DMS 273 (cell line): ENCODE results near the gene DYNC1I2.

Experiments used
- DNase-seq: peaks from one replicate; lab custom pipeline; 2025; ENCODE audit not compliant: unreplicated experiment; lab: John Stamatoyannopoulos, UW

The DYNC1I2 gene

GRCh38 chr2:171687287-171688128, at the start of gene DYNC1I2:
Gene DYNC1I2, plus strand, starts transcription at chr2:171687469. Its CDS starts 2,687 bp downstream, at chr2:171690156.
- peak; percentile 97 for DNase-seq

GRCh38 chr2:171651667-171652415, 35.4 kb upstream of the DYNC1I2 start:
- DNase-seq: no peak

DNA sequence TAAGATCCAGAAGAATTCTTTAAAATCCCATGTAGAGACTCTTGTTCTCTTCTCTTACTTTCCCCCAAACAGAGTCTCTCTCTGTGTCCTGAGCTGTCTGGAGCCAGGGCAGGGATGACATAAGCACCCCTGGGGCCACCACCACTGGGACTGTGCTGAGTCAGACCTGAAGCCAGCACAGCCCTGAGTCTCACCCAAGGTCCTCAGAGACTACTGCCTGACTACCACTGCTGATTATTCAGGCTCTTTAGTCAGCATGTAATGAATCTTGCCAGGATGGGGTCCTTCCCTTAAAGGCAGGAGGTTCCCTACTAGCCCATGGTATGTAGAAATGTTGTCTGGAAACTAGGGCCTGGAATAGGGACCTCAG, 34.9 kb upstream of the DYNC1I2 start:
- no peak for DNase-seq

- DNase-seq: no peak
These were observed 31.7 kb upstream of the DYNC1I2 start for GRCh38 chr2:171655586-171655985.

- no peak for DNase-seq
These were observed 20.2 kb upstream of the DYNC1I2 start for GRCh38 chr2:171667041-171667440.

DNA sequence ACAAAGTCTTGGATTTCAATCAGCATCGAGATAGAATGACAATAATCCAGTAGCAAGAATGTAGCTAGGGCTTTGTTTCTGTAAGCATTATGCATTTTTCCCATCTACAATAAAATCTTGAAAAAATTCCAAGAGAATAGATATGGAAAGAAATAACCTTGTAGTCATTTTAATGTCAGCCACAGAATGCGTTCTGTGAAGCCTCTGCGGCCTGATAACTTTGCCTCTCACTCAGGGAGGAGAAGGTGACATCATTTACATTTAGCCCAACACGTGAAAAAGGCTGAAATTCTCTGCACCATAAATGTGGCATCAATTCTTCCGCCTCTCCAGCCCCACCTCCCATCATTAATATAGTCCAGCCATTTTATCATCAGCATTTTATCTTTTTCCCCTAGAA, 19.1 kb upstream of the DYNC1I2 start:
- no peak for DNase-seq

GRCh38 chr2:171669121-171669520, 18.1 kb upstream of the DYNC1I2 start:
- no peak for DNase-seq

DNA sequence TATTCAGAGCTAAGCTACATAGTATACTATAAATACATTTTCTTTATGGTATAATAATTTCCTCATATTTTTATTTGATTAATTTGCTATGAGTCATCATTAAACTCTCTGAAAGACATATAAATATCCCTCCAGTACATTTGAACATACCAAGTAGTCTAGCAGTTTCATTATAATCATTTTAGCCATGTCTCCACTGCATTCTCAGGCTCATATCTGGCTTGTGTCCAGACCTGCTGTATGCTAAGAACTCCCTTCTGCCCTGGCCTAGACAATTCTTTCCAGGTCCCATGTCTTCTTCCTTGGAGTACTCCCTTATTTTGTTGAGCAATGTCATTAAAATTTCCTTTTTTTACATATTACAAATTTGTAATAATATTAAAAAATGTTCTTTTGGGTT, 16.6 kb upstream of the DYNC1I2 start:
- peak; percentile 6 for DNase-seq

DNA sequence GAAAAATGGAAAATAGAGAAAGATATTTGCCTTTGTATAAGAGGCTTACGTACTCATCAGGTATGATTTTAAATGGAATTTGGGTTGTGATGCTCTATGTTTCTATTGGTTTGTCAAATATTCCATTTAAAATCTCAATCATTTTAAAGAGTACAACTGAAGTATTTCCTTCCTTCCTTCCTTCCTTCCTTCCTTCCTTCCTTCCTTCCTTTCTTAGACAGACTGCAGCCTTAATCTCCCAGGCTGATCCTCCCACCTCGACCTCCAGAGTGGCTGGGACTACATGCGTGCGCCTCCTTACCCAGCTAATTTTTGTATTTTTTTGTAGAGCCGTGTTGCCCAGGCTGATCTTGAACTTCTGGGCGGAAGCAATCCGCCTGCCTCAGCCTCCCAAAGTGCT, 15.4 kb upstream of the DYNC1I2 start:
- DNase-seq: no peak

- DNase-seq: no peak
These were observed 13.4 kb upstream of the DYNC1I2 start for GRCh38 chr2:171673905-171674304.

DNA sequence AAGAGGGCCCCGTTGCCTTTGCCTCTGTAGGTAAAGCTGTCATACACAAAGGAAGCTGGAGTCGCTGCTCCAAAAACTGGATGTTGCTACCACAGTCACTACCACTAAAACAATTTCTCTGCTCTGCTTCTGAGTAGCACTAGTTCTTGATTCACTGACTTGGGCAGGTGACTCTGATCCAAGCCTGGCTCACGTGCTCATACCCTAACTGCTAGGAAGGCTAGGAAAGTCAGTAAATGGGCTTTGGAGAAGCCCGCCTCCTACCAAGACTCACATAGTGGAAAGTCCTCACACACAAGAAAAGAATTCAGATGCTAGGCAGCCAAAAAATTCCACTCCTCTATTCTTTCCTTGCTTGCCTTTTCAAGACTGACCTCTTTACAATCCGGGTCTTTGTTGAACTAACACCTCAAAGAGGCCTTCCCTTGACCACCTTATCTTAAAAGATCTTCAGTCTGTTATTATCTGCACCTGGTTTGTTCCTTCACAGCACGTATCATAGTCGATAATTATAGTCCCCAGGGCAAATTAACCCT, 11.4 kb upstream of the DYNC1I2 start:
- no peak for DNase-seq

DNA sequence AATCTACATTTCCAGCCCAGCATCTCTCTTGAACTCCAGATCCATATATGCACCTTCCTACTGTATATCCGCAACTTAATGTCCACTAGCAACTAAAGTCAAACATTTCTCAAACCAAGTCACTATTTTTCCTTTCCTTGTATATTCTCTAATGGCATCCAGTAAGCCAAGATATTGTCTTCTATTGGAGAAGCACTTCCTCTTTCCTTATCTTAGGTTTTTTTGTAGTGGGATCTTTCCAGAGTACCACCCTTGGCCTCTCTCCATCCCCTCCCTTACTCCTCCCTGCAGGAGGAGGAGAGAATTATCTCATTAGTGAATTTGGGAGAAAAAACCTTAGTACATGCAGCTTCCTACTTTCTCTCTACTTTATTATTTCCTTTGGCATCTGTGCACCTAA, 8.7 kb upstream of the DYNC1I2 start:
- DNase-seq: no peak

GRCh38 chr2:171688129-171688465, 828 bp downstream of the DYNC1I2 start:
- DNase-seq: peak; percentile 57

DNA sequence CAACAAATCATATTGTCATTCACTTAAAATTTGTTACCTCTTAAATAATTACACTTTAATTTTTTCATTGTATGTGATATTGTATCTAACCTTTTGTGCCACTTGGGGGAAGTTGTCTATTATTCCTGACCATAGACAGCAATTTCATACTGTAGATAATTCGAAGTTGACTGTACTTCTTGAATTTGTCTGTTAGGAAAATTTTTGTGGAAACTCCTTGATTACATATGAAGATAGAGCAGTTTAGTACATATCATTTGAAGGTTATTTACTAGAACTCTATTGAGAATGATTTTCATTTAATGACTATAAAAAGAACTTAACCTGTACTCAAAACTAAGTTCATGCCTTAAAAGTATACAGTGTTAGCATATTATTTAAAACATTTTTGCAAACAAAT, 5.1 kb downstream of the DYNC1I2 start:
- DNase-seq: no peak

DNA sequence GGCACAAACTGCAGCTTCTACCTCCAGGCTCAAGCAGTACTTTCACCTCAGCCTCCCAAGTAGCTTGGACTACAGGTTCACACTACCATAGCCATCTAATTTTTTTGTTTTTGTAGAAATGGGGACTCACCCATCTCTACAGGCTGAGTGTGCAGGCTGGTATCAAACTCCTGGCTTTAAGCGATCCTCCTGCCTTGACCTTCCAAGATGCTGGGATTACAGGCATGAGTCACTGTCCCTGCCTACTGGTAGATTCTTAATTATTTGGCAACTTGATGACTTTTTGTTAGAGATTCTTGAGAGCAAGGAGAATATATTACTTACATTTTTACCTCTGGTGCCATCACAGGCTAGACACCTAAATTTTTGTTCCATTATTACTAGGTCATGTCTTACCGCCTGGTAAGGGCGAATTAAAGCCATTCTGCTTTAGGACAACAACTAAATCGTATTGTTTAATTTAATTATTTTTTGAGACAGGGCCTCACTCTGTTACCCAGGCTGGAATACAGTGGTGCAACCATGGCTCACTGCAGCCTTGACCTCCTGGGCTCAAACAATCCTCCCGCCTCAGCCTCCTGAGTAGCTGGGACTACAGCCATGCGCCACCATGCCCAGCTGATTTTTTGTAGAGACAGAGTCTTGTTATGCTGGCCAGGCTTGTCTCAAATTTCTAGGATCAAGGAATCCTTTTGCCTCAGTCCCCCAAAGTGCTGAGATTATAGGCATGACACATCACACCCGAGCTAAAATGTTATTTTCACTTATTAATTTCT, 15.7 kb downstream of the DYNC1I2 start:
- no peak for DNase-seq

GRCh38 chr2:171703574-171704347, 16.5 kb downstream of the DYNC1I2 start:
- DNase-seq: peak; percentile 74

- DNase-seq: peak; percentile 57
These were observed 19.0 kb downstream of the DYNC1I2 start for GRCh38 chr2:171706152-171706803.

DNA sequence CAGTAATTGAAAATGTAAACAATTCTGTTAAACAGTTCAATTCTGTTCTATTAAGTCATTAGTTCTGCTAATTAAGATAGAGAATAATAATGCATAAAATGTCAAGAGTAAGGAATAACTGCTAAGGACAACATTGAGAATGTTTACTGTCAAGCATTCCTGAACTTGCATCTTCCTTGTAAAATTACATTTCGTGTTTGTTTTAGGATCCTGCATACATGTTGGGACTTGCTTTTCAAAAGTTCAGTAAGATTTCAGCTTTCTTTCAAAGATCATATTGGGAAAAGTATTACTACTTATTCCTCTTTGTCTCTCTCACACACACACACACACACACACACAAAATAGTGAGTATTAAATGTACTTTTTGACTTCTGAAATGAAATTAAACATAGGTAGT, 20.5 kb downstream of the DYNC1I2 start:
- no peak for DNase-seq

- DNase-seq: no peak
These were observed 21.9 kb downstream of the DYNC1I2 start for GRCh38 chr2:171709011-171709685.

- DNase-seq: no peak
These were observed 24.1 kb downstream of the DYNC1I2 start for GRCh38 chr2:171711351-171711750.
